ENCODE measurements around the gene PIP5K1B.

The PIP5K1B gene

DNA sequence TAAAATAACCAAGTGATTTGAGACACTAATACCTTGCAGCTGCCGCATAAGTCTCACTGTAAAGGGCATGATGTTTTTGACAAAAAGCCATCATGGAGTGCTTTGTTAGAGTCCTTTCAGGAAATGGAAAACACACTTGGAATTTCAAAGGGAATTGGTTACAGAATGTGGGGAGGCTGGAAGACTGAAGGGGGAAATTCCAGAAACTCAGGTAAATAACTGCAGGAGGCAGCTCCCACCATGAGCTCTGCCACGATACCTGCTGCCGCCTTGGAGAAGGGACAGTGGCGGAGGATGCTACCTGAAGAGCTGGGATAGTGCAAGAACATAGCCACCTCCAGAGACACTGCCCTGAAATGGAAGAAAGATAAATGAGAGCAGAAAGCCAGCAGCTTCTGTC is 242.0 kb downstream of the PIP5K1B start:
- TF ChIP-seq, protein P1, sequence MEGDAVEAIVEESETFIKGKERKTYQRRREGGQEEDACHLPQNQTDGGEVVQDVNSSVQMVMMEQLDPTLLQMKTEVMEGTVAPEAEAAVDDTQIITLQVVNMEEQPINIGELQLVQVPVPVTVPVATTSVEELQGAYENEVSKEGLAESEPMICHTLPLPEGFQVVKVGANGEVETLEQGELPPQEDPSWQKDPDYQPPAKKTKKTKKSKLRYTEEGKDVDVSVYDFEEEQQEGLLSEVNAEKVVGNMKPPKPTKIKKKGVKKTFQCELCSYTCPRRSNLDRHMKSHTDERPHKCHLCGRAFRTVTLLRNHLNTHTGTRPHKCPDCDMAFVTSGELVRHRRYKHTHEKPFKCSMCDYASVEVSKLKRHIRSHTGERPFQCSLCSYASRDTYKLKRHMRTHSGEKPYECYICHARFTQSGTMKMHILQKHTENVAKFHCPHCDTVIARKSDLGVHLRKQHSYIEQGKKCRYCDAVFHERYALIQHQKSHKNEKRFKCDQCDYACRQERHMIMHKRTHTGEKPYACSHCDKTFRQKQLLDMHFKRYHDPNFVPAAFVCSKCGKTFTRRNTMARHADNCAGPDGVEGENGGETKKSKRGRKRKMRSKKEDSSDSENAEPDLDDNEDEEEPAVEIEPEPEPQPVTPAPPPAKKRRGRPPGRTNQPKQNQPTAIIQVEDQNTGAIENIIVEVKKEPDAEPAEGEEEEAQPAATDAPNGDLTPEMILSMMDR (IDR thresholded peaks at IDR 0.05; ENCODE audit: low read depth, low read length): no peak
- no peak overlapping the region for H3K4me3 ChIP-seq (ENCODE audit: low read depth, low read length)

DNA sequence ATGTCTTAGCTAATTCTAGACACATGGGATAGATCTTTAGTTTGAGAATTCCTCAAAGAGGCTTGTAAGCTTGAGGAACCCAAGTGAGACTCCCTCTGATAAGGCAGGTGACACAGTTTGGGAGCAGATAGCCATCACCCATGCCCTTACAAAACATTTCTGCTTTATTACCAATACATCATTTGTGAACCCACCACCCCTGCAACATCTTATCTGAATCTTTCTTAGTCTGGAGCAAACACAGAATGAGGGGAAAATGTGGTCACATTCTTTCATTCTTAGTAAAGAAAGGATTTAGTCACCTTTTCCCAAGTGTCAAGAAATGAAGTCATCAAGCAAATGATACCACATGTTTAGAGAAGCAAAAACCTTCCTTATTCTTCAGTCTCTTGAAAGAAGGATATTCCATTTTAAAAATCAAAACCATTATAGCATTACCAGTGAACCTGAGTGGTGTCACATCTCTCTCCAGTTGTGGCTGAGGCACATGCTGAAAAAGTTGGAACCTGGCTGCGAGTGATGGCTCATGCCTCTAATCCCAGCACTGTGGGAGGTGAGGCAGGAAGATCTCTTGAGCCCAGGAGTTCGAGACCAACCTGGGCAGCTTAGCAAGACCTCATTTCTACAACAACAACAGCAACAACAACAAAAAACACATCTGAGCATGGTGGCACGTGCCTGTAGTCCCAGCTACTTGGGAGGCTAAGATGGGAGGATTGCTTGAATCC is 243.0 kb downstream of the PIP5K1B start:
- no peak overlapping the region for H3K4me3 ChIP-seq (ENCODE audit: low read depth, low read length)
- TF ChIP-seq, protein P1 (IDR thresholded peaks at IDR 0.05; ENCODE audit: low read depth, low read length): no peak

DNA sequence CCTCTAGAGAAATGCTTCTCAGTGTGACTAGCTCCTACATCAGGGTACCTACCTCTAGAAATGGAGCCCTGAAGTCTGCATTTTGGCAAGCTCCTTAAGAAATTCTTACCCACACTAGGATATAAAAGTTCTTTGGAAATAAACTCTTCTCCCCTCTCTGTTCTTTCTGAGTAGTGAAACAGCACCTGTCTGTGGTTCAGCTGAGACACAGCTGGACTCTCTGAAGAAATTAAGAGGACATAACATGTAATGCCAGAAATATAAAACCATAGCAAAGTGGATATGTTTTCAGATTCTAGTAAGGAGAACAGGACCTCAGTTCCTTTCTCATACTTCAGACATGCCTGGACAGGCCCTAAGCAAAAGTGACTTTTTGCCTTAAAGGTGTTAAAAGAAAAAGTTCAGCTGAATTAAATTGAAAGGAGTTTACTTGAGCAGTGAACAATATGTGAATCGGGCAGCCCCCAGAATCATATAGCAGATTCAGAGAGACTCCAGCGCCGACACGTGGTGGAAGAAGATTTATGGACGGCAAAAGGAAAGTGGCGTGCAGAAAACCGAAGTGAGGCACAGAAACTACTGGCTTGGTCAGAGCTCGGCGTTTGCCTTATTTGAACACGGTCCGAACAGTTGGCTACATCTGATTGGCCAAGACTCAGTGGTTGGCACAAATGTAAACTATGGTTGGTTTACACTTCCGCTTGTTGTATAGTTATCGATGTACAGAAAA is 244.4 kb downstream of the PIP5K1B start:
- TF ChIP-seq, protein P1 (IDR thresholded peaks at IDR 0.05; ENCODE audit: low read depth, low read length): no peak
- no peak overlapping the region for H3K4me3 ChIP-seq (ENCODE audit: low read depth, low read length)

DNA sequence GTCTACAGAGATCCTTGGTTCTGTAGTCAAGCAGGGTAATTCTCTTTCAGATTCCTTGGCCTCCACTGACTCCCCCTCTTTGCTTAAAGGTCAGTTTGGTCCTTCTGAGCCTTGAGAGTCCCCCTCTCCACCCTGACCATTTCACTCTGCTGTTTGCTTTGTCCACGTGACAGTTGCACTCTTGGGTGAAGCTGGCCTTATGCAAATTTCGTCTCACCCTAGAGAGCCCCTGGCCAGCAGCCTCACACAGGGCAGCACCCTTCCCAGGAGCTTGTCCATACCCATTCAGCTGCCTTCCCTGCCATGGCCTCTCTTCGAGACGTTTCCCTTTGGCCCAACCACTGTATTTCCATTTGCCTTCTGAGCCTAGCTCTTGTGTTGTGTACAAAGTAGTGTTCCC is 245.1 kb downstream of the PIP5K1B start:
- TF ChIP-seq, protein P1 (IDR thresholded peaks at IDR 0.05; ENCODE audit: low read depth, low read length): no peak

DNA sequence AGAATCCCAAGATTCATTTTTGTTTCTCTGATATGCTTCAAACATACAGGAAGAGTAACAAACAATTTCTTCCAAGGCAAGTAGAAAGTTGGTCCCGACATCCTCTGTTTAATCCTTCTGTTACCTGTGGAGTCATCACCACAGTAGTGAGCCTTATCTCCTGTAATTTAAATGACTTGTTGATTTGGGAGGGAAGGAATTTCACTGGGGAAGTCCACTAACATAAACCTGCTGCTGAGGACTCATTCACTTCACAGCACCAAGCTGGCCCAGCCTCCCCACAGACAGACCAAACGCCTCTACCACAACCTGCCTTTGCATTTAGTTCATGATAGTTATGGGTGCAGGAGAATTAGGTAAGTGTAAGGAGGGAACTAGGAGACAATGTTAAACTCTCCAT is 245.6 kb downstream of the PIP5K1B start:
- TF ChIP-seq, protein P1 (IDR thresholded peaks at IDR 0.05; ENCODE audit: low read depth, low read length): no peak
- no peak overlapping the region for H3K4me3 ChIP-seq (ENCODE audit: low read depth, low read length)

More for the DNA sequence above, 245.1 kb downstream of the PIP5K1B start:
- H3K4me3 ChIP-seq (ENCODE audit: low read depth, low read length): no peak overlapping the region

DNA sequence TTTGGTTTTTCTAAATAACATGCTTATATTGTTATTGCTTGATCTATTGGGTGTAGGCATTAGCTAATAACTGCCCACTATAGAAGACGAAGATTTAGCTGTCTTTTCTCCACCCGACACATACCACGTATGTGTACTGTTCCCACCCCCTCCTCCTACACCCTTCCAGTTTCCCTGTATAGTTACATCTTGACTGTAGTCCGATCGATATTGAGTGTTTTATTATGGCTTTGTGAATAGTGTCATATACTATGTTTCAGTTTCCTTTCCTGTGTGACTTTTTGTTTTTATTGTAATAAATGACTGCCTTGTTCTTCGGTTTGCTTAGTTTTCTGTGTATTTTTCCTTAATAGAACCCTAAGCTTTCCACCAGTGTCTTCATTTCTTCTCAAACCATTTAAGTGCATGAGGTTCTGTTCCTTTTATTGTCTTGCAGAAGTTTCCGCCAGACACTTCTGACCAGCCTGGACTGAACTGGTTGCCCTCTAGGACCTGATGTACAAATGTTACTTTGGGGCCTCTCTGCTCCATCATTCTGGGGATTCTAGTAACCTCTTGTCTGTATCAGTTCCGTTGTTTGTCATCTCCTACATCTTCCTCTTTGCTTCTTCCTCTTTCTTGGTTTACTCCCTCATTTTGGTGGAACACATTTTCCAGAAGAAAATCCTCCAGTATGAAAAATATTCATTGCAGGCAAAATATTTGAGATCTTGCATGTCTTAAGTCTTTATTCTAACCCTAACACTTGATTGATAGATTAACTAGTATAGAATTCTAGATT is 247.0 kb downstream of the PIP5K1B start:
- TF ChIP-seq, protein P1 (IDR thresholded peaks at IDR 0.05; ENCODE audit: low read depth, low read length): no peak
- no peak overlapping the region for H3K4me3 ChIP-seq (ENCODE audit: low read depth, low read length)
